CD14-positive monocyte (primary cell): Measurements from ENCODE around the gene EME1. TPM values are rescaled to one million over a fixed set of nuclear protein-coding genes. Genes with fewer than 3 reads are reported as not detected.

ENCODE experiments used
- DNase-seq, 3 donors: peaks; one replicate each; pipeline ENCODE4 v3.0.0-alpha.2; 2011 to 2022
- H2AFZ ChIP-seq: 2 replicates; pipeline ENCODE4 v1.6.0; 2012; ENCODE audit warnings: mild to moderate bottlenecking, low read depth, low read length, inconsistent platforms; ENCODE audit not compliant: insufficient read depth, poor library complexity, severe bottlenecking
- H3K27ac ChIP-seq, 2 donors: 1 replicate in 1 of 2; 2 replicates in 1 of 2; pipeline ENCODE4 v1.5.1; 2012 to 2013; ENCODE audit warnings: low read length in 2 of 2, control low read depth in 1 of 2, inconsistent platforms in 1 of 2, low read depth in 1 of 2, mild to moderate bottlenecking in 1 of 2
- H3K27me3 ChIP-seq, 2 donors: one replicate each; pipeline versions ENCODE4 v1.6.0 to v1.6.1; 2011 to 2013; ENCODE audit warnings: low read length in 2 of 2; ENCODE audit not compliant: control insufficient read depth in 2 of 2, insufficient read depth in 2 of 2
- H3K36me3 ChIP-seq, 2 donors: replicated peaks in 1 of 2; 1 replicate in 1 of 2; 2 replicates in 1 of 2; pipeline versions ENCODE4 v1.5.1 to v1.6.1; 2012 to 2013; ENCODE audit warnings: low read length in 2 of 2, control low read depth in 1 of 2, inconsistent platforms in 1 of 2, mild to moderate bottlenecking in 1 of 2; ENCODE audit not compliant: insufficient read depth in 2 of 2, control insufficient read depth in 1 of 2
- H3K4me1 ChIP-seq, 2 donors: 1 replicate in 1 of 2; 2 replicates in 1 of 2; pipeline versions ENCODE4 v1.5.1 to v1.6.1; 2012 to 2013; ENCODE audit warnings: low read length in 2 of 2, control low read depth in 1 of 2, inconsistent platforms in 1 of 2, mild to moderate bottlenecking in 1 of 2, moderate library complexity in 1 of 2; ENCODE audit not compliant: insufficient read depth in 2 of 2, control insufficient read depth in 1 of 2
- H3K4me2 ChIP-seq: replicated peaks from 2 replicates; pipeline ENCODE3; 2012; ENCODE audit warnings: low read length, moderate library complexity, mild to moderate bottlenecking; ENCODE audit not compliant: poor library complexity, severe bottlenecking; ENCODE audit errors: extremely low read depth
- H3K4me3 ChIP-seq, 3 experiments: fragments of 200-600 bp in 1 of 3; sonication (generic) in 1 of 3; replicated peaks in 1 of 3; 1 replicate in 2 of 3; 2 replicates in 1 of 3; pipeline ENCODE4 v1.5.1; 2011 to 2013; ENCODE audit warnings: low read length in 3 of 3, mild to moderate bottlenecking in 3 of 3, control low read depth in 2 of 3, low read depth in 2 of 3, inconsistent platforms in 1 of 3, moderate library complexity in 1 of 3
- H3K79me2 ChIP-seq: 2 replicates; pipeline ENCODE4 v1.6.0; 2012; ENCODE audit warnings: mild to moderate bottlenecking, control low read depth, inconsistent platforms, low read length, moderate library complexity; ENCODE audit not compliant: insufficient read depth
- H3K9ac ChIP-seq: 2 replicates; pipeline ENCODE4 v1.6.0; 2017; ENCODE audit warnings: low read length, mild to moderate bottlenecking; ENCODE audit not compliant: insufficient read depth, poor library complexity, severe bottlenecking
- H3K9me3 ChIP-seq, 2 donors: replicated peaks in 1 of 2; 1 replicate in 1 of 2; 2 replicates in 1 of 2; pipeline versions ENCODE4 v1.5.1 to v1.6.1; 2012 to 2013; ENCODE audit warnings: low read length in 2 of 2, control low read depth in 1 of 2; ENCODE audit not compliant: control insufficient read depth in 1 of 2, insufficient read depth in 1 of 2
- H4K20me1 ChIP-seq: 2 replicates; pipeline ENCODE4 v1.6.0; 2012; ENCODE audit warnings: mild to moderate bottlenecking, low read length, control low read depth, moderate library complexity; ENCODE audit not compliant: insufficient read depth
- H3K27ac Mint-ChIP-seq, 7 donors: one replicate each; pipeline ENCODE4 v1.8.0; 2020; ENCODE audit warnings: mild to moderate bottlenecking in 7 of 7, mixed read lengths in 7 of 7, moderate library complexity in 6 of 7, inconsistent platforms in 2 of 7
- H3K27me3 Mint-ChIP-seq, 3 donors: one replicate each; pipeline ENCODE4 v1.8.0; 2021 to 2022; ENCODE audit warnings: low read depth in 3 of 3, mild to moderate bottlenecking in 3 of 3, mixed read lengths in 3 of 3, moderate library complexity in 3 of 3, inconsistent platforms in 1 of 3
- H3K36me3 Mint-ChIP-seq, 2 donors: one replicate each; pipeline ENCODE4 v1.8.0; 2020; ENCODE audit warnings: mixed read lengths in 2 of 2, inconsistent platforms in 1 of 2, mild to moderate bottlenecking in 1 of 2
- H3K4me1 Mint-ChIP-seq: one replicate; pipeline ENCODE4 v1.8.0; 2020; ENCODE audit warnings: mild to moderate bottlenecking, mixed read lengths
- H3K4me3 Mint-ChIP-seq, 2 donors: one replicate each; pipeline ENCODE4 v1.8.0; 2020; ENCODE audit warnings: mild to moderate bottlenecking in 2 of 2, mixed read lengths in 2 of 2, moderate library complexity in 1 of 2
- H3K9me3 Mint-ChIP-seq, 7 donors: one replicate each; pipeline ENCODE4 v1.8.0; 2020 to 2022; ENCODE audit warnings: mixed read lengths in 7 of 7, mild to moderate bottlenecking in 6 of 7, moderate library complexity in 6 of 7, inconsistent platforms in 2 of 7
- CTCF ChIP-seq: fragments of 200-600 bp; IDR thresholded peaks from one replicate; pipeline ENCODE4 v1.8.0; 2022; ENCODE audit warnings: antibody characterized with exemption, mild to moderate bottlenecking
- WGBS: methylation state at CpG from one replicate; pipeline ENCODE4 v1.1.5; 2013; ENCODE audit warnings: missing lambda C conversion rate; ENCODE audit not compliant: insufficient coverage; 5-methylcytosine and 5-hydroxymethylcytosine counted together
- intact Hi-C, 2 donors: fragments of 100-400 bp; cut with micrococcal nuclease; formaldehyde crosslinking; loops; one replicate each; pipeline versions ENCODE4 v1.15.0 to v1.15.1; 2023
- polyA plus RNA-seq, 3 donors: library from polyadenylated mRNA; depleted of rRNA in 1 of 3; unstranded in 2 of 3; stranded (reverse) in 1 of 3; fragments of 300-500 nt in 2 of 3; fragments of >200 nt in 1 of 3; fragmentation: Illumina TruSeq in 2 of 3; gene quantifications; 1 replicate in 2 of 3; 2 replicates in 1 of 3; pipeline ENCODE4 v1.2.3, GENCODE V29; 2012 to 2021

EME1 gene
- polyA plus RNA-seq, 3 donors = 0.33 to 0.76 (median 0.43) TPM

- Histone ChIP-seq H3K79me2 (no peaks in the 10 kb centered on the region), H3K27me3 (no peaks in the 10 kb centered on the region), H4K20me1 (no peaks in the 10 kb centered on the region), H2AFZ (no peak overlapping the region), H3K27ac (no peak overlapping the region), H3K9ac (no peak overlapping the region), H3K4me1 (peaks cover 4% of the 10 kb centered on the region in 2 donors), H3K4me3 (no peak overlapping the region), H3K36me3 (peaks cover 51 to 64% of the 10 kb centered on the region in 2 donors), H3K4me2 (no peak overlapping the region), H3K9me3 (no peaks in the 10 kb centered on the region)
- DNase-seq = no peak
- Mint-ChIP-seq H3K27ac (no peak overlapping the region), H3K27me3 (no peaks in the 10 kb centered on the region), H3K36me3 (peaks cover 54 to 62% of the 10 kb centered on the region in 2 donors), H3K4me1 (peaks cover 10% of the 10 kb centered on the region), H3K9me3 (no peaks in the 10 kb centered on the region), H3K4me3 (no peak overlapping the region)
- WGBS = 93% methylated on average over 13 of the region's 14 CpGs
- intact Hi-C loops = no loop called here
- TF ChIP-seq CTCF = no peak
Measured at GRCh38 chr17:50359998-50360461, 13.0 kb upstream of the EME1 start.

GRCh38 chr17:50360486-50361115, 12.4 kb upstream of the EME1 start:
- no peak overlapping the region for H3K27ac ChIP-seq
- Mint-ChIP-seq H3K27ac (no peak overlapping the region), H3K4me1 (peaks cover 10% of the 10 kb centered on the region), H3K27me3 (no peaks in the 10 kb centered on the region), H3K9me3 (peaks cover 0 to under 1% (median 0%) of the 10 kb centered on the region in 7 donors), H3K36me3 (peaks cover 53 to 62% of the 10 kb centered on the region in 2 donors), H3K4me3 (no peak overlapping the region)
- TF ChIP-seq CTCF = no peak
- H3K4me2 ChIP-seq = no peak overlapping the region
- no peak overlapping the region for H3K4me3 ChIP-seq
- WGBS = 89% methylated on average over 7 of the region's 11 CpGs
- intact Hi-C loops = no loop called here
- no peaks in the 10 kb centered on the region for H3K79me2 ChIP-seq
- H4K20me1 ChIP-seq = no peaks in the 10 kb centered on the region
- H3K9ac ChIP-seq = no peak overlapping the region
- H3K27me3 ChIP-seq = no peaks in the 10 kb centered on the region
- no peaks in the 10 kb centered on the region for H3K9me3 ChIP-seq
- peaks cover 51 to 64% of the 10 kb centered on the region in 2 donors for H3K36me3 ChIP-seq
- H3K4me1 ChIP-seq = peaks cover 4% of the 10 kb centered on the region in 2 donors
- H2AFZ ChIP-seq = no peak overlapping the region
- no peak for DNase-seq
